GM12878 (cell line): ENCODE measurements around the gene BPI.

Experiments used
- CEBPZ ChIP-seq: fragments of 150-350 bp; IDR thresholded peaks from 2 replicates; pipeline ENCODE4 v1.6.1; 2016; ENCODE audit warnings: low read depth, low read length
- CHD2 ChIP-seq: IDR thresholded peaks from 2 replicates; pipeline ENCODE4 v1.6.1; 2011; ENCODE audit warnings: low read depth, low read length, improper control_type of control experiment, borderline replicate concordance
- CTCF ChIP-seq, 3 experiments: IDR thresholded peaks in 2 of 3; conservative IDR thresholded peaks in 1 of 3; 2 replicates each; pipeline ENCODE4 v1.5.1; 2011; ENCODE audit warnings: low read depth in 3 of 3, low read length in 3 of 3, mild to moderate bottlenecking in 3 of 3, control low read depth in 2 of 3, moderate library complexity in 2 of 3, inconsistent platforms in 1 of 3, mixed read lengths in 1 of 3; ENCODE audit not compliant: control insufficient read depth in 2 of 3, insufficient read depth in 1 of 3; ENCODE audit errors: extremely low read depth in 1 of 3
- E4F1 ChIP-seq: fragments of 450-650 bp; IDR thresholded peaks from 2 replicates; pipeline ENCODE4 v1.6.1; 2018; ENCODE audit warnings: borderline replicate concordance, mild to moderate bottlenecking; ENCODE audit not compliant: partially characterized antibody
- FOS ChIP-seq: IDR thresholded peaks from 3 replicates; pipeline ENCODE4 v1.6.1; 2011; ENCODE audit warnings: borderline replicate concordance; ENCODE audit not compliant: insufficient read length; ENCODE audit errors: extremely low read depth
- GABPA ChIP-seq: IDR thresholded peaks from 2 replicates; pipeline ENCODE4 v1.6.1; 2014; ENCODE audit warnings: antibody characterized with exemption, low read depth, mild to moderate bottlenecking, inconsistent platforms
- MAX ChIP-seq: IDR thresholded peaks from 2 replicates; pipeline ENCODE4 v1.6.1; 2012; ENCODE audit warnings: low read depth, low read length, improper control_type of control experiment
- POU2F2 ChIP-seq: IDR thresholded peaks from 3 replicates; pipeline ENCODE4 v1.6.1; 2011; ENCODE audit warnings: low read depth, mild to moderate bottlenecking, low read length, borderline replicate concordance
- SIN3A ChIP-seq: IDR thresholded peaks from 2 replicates; pipeline ENCODE4 v1.6.1; 2012; ENCODE audit warnings: low read depth, low read length, improper control_type of control experiment
- SREBF2 ChIP-seq: IDR thresholded peaks from 2 replicates; pipeline ENCODE4 v1.6.1; 2012; ENCODE audit warnings: mild to moderate bottlenecking, low read length
- ZNF274 ChIP-seq: IDR thresholded peaks from one replicate; pipeline ENCODE4 v1.8.0; 2011; ENCODE audit not compliant: insufficient read length, insufficient read depth

GRCh38 chr20:38313676-38314075, 9.7 kb downstream of the BPI start:
- TF ChIP-seq CHD2 (no peak), CTCF (IDR thresholded peaks at IDR 0.05 in 2 of 3, conservative IDR thresholded peaks at IDR 0.05 in 1 of 3; ENCODE audit: control insufficient read depth in 2 of 3, extremely low read depth in 1 of 3, insufficient read depth in 1 of 3, low read depth in 3 of 3, low read length in 3 of 3) (no peak), MAX (no peak), GABPA (no peak), FOS (no peak), POU2F2 (no peak), SIN3A (no peak), SREBF2 (no peak), ZNF274 (no peak), E4F1 (peak; percentile 10), CEBPZ (no peak)
